ENCODE measurements around the gene LRRC27. TPM values are rescaled to one million over a fixed set of nuclear protein-coding genes. Genes with fewer than 3 reads are reported as not detected.

The LRRC27 gene
- total RNA-seq, 1 donor = 12.0 TPM

DNA sequence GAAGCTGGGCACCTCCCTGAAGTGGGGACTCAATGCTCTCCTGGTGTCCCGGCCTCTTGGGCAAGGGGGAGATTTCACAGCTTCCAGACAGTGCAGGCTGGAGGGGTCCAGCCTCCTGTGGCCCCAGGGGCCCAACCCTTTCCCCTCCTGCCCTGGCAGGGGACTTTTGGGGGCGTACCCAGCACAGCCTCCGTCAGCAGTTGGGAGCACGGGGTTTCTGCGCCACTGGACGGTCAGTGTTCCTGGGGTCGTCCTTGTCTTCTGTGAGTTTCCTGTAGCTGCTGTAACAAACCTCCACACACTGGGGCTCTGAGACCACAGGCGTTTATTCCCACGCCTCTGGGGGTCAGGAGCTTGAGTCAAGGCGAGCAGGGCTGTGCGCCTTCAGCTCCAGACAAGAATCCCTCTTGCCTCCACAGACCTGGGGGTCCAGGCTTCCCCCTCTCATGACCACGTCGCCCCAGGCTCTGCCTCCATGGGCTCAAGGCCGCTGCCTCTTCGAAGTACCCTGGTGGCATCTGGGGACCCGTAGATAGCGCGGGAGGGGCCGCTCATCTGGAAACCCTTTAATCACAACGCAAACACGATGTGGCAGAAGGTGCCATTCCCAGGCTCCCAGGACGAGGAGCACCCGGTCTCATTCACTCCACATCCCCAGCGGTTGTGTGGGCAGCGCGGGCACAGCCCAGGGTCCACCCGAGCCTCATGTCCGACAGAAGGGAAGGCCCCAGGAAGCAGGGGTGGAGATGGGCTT, 79.0 kb downstream of the LRRC27 start:
- DNase-seq (ENCODE audit: low read depth) = no peak
- TF ChIP-seq, protein P1, sequence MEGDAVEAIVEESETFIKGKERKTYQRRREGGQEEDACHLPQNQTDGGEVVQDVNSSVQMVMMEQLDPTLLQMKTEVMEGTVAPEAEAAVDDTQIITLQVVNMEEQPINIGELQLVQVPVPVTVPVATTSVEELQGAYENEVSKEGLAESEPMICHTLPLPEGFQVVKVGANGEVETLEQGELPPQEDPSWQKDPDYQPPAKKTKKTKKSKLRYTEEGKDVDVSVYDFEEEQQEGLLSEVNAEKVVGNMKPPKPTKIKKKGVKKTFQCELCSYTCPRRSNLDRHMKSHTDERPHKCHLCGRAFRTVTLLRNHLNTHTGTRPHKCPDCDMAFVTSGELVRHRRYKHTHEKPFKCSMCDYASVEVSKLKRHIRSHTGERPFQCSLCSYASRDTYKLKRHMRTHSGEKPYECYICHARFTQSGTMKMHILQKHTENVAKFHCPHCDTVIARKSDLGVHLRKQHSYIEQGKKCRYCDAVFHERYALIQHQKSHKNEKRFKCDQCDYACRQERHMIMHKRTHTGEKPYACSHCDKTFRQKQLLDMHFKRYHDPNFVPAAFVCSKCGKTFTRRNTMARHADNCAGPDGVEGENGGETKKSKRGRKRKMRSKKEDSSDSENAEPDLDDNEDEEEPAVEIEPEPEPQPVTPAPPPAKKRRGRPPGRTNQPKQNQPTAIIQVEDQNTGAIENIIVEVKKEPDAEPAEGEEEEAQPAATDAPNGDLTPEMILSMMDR (IDR thresholded peaks at IDR 0.05; ENCODE audit: insufficient read depth, low read length) = no peak

DNA sequence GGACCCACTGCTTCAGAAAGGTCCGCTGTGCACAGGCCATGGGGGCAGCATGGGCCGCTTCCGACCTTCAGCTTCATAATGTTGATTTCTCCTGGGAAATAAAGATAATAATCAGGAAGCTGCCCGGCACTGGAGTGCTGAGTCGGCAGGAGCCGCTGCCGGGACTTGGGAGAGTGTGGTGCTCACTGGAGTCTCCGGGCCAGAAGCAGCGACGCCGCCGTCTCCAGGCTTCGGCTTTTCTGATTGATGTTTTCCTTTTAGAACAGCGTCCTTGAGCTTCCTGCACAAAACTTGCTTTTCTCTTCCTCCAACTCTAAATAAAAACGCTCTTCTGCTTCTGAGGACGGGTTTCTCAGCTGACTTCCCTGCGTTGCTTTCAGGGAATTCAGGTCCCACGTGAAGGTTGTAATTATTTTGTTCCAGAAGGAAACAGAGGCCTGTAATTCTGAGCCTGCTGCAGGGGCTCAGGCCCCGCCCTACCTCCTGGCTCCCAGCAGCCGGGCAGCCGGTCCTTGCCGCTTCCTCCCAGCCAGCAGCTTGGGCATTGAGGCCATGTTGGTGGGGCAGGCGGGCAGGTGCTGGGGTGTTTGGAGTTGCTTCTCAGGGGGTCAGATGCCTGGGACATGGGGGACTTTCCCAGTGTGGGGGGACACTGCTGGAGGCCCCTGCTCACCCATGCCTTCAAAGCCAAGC, 79.7 kb downstream of the LRRC27 start:
- H3K4me3 ChIP-seq (ENCODE audit: low read depth, low read length) = no peak overlapping the region
- TF ChIP-seq, protein P1 (IDR thresholded peaks at IDR 0.05; ENCODE audit: insufficient read depth, low read length) = no peak
- no peak for DNase-seq (ENCODE audit: low read depth)

More for the DNA sequence above, 79.0 kb downstream of the LRRC27 start:
- no peak overlapping the region for H3K4me3 ChIP-seq (ENCODE audit: low read depth, low read length)

DNA sequence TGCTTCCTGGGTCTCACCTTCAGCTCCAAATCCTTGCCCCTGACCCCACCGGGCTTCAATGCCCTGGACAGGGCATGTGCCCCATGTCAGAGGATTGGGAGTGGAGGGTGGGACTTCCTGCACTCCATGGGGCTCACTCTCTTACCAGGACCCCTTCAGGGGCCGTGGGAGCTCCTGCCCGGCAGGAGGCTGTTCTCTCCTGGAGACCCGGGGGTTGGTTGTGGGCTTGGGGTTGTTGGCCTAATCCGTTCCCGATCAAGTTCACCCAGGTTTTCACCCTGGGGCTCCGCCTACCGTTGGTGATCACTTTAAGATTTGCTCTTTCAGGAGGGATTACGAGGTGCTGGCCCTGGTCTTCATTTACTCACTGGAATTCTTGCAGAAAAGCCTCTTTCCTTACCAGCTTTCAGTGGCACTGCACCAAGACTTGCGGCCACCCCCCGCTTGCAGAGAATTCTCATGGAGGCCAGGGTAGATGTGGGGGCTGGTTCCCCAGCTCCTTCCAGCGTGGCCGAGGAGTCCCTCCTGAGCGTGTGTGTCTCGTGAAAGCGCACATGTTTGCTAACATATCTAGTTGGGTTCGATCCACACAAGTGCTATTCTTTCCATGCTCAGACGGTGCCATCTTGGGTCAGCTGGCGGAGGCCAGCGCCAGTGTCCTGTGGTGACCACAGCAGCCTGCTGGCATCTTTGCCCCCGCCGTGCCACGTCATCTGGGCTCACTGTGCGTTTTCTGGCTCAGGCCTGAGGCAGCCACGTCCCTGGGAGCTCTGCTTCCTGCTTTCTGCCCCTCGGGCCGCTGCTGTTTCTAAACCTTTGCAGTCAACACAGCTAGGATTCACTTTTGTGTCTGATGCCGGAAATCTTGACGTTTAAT, 80.6 kb downstream of the LRRC27 start:
- no peak overlapping the region for H3K4me3 ChIP-seq (ENCODE audit: low read depth, low read length)
- TF ChIP-seq, protein P1 (IDR thresholded peaks at IDR 0.05; ENCODE audit: insufficient read depth, low read length) = no peak
- DNase-seq (ENCODE audit: low read depth) = no peak

DNA sequence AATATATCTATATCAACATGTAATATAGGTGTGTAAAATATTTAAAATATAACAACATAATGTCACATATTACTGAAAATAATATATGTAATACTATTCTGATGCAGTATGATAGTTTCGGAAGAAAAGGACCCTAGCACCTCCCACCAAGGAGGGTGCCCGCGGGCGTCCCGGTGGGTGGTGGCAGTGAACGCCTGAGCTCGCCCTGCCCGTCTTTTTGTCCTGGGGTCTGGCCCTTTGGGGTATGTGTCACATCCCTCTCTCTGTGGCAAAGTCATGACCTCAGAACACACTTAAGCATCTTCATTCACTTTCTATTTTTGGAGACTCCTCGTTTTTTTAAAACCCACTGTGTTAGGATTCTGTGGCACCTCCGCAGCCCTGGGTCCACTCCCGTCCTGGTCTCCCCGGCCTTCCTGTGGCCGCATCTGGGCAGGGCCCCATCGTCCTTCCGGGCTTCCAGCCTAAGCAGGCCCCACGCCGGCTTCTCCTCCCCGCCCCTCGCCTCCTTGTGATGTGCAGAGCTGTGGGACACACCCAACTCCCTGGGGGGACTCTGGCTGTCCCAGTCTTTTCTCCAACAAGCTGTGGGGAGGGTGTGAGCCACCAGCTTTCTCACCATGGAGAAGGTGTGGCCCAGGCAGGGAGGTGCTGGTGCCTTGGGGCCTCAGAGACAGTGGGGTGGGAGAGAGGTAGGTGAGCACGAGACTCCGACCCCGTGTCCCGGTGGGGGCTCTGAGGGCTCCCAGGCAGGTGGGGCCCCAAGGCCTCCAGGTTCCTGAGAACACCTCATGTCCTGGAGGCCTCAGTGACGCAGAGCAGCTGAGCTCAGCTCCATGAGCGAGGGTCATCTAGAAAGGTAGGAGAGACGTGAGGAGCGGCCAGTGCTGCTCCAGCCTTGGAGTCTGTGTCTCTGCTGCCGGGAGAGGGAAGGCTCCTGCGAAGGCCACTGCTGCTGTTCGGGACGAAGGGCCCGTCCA, 81.5 kb downstream of the LRRC27 start:
- DNase-seq (ENCODE audit: low read depth) = no peak
- TF ChIP-seq, protein P1 (IDR thresholded peaks at IDR 0.05; ENCODE audit: insufficient read depth, low read length) = no peak
- no peak overlapping the region for H3K4me3 ChIP-seq (ENCODE audit: low read depth, low read length)

DNA sequence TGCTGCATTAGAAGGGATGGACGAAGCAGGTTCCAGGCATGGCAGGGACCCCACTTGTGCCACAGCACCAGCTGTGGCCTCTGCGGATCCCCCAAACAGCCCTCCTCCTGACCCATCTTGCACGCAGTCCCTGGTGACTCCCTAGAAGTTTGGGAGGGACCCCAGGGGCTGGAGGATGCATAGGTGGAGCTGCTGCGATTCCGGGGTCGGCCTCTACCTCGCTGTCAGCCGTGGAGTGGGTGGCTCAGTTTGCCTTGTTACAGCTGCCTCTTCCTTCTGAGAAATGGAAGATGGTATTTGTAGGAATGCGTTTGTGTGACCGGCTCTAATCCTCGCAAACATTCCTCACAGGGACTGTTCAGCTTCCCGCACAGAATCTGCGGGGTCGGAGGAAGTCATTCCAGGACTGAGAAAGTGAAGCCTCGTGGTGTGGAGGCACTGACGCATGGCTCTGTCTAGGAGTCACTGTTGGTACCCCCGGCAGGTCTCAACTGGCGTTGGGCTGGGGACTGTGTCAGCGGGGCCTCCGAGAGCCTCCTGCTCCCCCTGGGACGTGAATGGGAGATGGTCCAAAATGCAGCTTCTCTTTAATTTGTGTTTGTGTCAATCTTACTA, 82.5 kb downstream of the LRRC27 start:
- DNase-seq (ENCODE audit: low read depth) = no peak
- TF ChIP-seq, protein P1 (IDR thresholded peaks at IDR 0.05; ENCODE audit: insufficient read depth, low read length) = no peak
- no peak overlapping the region for H3K4me3 ChIP-seq (ENCODE audit: low read depth, low read length)
